NCI-H2227 (cell line): ENCODE results near the gene CDH4.
"Not testable (repeated sequence)": the region's sequence is repeated elsewhere in the genome, so short reads cannot be mapped to it uniquely, and the experiment has no call there.

Experiments
- DNase-seq: peaks from one replicate; lab custom pipeline; 2025; ENCODE audit not compliant: unreplicated experiment; lab: John Stamatoyannopoulos, UW

The CDH4 gene

DNA sequence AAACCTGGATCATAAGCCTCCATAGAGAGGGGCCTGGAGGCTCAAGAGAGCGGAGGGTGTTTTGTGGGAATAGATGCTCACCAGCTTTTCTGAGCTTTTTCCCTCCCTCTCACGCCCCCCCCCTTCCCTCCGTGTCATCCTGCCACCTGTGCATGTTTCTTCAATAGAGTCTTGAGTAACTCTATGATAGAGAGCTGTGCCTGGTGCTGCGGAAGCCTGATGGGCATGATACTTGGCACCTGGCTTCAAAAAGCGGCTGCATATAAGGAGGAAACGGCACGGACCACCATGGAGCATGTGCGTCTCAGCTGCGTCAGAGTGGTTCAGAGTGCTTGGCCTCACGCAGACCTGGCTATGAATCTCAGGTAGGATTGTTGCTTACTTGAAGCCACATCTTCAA lies 198.9 kb downstream of the CDH4 start:
- DNase-seq = no peak

DNA sequence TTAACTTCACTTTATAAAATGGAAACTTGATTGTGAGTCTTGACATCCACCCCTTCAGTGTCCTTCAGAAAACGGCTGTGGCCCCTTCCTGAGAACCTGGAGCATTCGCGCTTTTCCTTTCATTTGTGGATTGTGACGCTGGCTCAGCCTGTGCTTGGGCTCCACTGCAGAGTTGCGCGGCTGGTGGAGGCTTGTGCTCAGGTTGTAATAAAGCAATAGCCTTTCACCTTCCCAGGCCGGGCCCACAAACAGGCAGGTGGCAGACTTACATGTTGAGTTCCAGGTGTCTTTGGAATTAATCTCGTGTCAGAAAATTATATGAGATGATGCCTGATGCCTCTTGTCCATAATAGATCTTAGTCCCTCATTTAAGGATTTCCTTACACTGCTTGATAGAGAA lies 199.9 kb downstream of the CDH4 start:
- peak; percentile 26 for DNase-seq

DNA sequence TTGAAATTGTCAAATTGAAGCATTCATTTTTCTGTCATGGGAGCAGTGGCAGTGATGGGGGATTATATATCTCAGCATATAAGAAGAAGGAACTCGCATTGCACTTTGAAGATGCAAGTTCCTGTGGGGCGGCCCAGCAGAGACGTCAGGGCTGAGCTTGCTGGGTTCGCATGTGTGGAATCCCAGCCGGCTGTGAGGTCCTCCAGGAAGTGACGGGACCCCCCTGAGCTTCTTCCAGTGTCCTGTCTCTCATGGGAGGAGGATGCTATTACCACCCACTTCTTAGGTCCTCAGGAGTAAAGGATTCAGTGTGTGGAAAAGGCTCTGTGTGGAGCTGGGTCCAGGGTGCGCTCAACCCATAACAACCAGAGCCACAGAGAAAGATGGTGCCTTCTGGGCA lies 201.2 kb downstream of the CDH4 start:
- DNase-seq = no peak

DNA sequence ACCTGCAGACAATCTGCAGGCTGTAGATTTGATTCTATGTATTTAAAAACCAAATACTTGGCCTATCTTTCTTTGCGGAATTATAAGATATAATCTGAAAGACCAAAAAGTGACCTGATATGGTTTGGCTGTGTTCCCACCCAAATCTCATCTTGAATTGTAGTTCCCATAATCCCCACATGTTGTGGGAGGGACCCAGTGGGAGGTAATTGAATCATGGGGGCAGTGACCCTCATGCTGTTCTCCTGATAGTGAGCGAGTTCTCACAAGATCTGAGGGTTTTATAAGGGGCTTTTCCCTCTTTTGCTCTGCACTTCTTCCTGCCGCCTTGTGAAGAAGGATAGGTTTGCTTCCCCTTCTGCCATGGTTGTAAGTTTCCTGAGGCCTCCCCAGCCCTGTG lies 201.6 kb downstream of the CDH4 start:
- not testable (repeated sequence) for DNase-seq

DNA sequence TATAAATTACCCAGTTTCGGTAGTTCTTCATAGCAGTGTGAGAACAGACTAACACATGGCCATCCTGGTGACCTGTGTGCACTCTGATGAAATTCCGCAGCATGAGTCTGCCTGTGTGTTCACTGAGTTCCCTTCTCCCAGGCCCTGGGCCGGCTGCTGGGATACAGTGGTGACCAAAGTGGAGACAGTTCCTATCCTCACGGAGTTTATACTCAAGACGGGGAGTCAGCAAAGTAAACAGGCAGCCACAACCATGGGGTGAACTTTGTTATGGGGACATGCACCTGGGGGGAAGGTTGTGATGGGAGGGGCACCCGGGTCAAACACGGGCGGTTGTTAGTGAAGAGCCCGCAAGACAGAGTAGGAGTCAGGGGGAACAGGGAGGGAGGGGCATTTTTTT lies 202.0 kb downstream of the CDH4 start:
- no peak for DNase-seq

DNA sequence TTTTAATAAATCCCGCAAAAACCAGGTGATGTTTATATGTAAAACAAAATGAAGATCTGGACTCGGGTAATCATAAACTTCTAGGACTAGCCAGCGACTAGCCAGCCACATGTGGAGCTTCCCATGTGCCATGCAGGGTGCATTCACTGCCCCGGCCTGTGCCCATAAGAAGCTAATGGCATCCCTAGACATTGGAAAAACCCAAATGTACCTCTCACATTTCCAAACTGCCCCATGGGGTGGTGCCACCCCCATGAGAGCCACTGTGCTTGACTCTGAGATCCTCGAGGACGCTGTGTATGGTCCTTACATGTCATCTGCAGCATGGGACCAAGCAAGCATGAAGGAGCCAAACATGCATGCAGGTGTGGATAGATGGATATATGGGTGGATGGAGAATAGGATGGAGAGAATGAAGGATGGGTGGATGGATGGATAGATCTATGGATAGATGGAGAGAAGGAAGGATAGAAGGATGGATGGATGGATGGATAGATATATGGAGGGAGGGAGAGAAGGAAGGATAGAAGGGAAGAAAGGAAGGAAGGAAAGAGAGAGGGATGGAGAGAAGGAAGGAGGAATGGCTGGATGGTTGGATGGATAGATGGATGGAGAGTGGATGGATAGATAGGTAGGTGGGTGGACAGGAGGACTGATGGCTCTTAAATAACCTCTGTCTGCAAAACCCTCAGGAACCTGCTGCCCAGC lies 203.6 kb downstream of the CDH4 start:
- no peak for DNase-seq

DNA sequence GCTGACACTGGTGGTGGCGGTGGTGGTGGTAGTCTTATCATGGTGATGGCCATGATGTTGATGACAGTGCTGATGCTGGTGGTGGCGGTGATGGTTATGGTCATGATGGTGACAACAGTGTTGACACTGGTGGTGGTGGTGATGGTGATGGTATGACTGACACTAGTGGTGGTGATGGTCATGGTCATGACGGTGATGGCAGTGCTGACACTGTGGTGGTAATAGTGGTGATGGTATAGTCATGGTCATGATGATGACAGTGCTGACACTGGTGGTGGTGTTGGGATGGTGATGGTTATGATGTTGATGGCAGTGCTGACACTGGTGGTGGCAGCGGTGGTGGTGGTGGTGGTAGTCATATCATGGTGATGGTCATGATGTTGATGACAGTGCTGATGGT lies 205.7 kb downstream of the CDH4 start:
- DNase-seq = no peak

DNA sequence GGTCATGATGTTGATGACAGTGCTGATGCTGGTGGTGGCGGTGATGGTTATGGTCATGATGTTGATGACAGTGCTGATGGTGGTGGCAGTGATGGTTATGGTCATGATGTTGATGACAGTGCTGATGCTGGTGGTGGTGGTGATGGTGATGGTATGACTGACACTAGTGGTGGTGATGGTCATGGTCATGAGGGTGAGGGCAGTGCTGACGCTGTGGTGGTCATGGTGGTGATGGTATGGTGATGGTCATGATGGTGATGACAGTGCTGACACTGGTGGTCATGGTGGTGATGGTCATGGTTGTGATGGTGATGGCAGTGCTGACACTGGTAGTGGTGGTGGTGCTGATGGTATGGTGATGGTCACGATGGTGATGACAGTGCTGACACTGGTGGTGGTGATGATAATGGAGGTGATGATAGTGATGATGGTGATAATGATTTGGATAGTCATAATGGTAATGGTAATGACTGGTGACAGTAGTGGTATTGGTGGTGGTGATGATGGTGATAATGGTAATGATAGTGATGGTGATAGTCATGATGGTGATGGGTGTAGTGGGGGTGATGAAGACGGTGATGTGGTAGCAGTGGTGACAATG lies 206.2 kb downstream of the CDH4 start:
- no peak for DNase-seq

DNA sequence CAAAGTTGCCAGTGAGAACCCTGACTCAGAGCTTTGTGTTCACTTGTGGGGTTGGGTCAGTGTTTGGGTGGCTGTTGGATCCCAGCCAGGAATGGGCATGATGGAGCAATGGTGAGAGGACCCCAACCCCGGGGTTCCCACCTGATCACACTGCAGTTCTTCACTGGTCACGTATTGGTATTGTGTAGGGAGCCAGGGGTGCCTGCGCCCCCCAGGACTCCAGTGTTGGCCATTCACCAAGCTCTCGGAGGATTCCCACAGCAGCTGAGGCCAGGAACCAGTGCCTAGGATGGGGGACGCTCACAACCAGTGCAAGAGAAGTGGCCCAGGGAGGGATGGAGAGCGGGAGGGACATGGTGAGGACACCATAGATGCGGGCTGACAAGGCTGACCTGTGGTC lies 207.2 kb downstream of the CDH4 start:
- no peak for DNase-seq

DNA sequence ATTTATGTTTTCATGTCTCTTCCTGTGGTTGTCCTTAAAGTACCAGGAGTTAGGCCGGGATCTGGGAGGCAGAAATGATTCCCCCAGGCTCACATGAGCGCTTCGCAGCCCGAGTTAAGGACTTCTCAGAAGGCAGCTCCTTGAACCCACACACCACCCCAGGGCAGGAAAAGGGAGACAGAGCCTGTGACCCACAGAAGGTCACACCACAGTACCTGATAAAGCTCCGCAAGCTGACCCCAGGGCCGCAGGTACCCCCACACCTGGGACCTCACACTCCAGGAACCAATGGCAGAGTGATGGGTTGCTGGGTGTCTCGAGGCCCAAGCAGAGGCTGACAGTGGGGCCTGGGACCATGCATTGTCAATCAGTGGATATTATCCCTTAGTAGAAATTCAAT lies 207.6 kb downstream of the CDH4 start:
- DNase-seq = no peak

DNA sequence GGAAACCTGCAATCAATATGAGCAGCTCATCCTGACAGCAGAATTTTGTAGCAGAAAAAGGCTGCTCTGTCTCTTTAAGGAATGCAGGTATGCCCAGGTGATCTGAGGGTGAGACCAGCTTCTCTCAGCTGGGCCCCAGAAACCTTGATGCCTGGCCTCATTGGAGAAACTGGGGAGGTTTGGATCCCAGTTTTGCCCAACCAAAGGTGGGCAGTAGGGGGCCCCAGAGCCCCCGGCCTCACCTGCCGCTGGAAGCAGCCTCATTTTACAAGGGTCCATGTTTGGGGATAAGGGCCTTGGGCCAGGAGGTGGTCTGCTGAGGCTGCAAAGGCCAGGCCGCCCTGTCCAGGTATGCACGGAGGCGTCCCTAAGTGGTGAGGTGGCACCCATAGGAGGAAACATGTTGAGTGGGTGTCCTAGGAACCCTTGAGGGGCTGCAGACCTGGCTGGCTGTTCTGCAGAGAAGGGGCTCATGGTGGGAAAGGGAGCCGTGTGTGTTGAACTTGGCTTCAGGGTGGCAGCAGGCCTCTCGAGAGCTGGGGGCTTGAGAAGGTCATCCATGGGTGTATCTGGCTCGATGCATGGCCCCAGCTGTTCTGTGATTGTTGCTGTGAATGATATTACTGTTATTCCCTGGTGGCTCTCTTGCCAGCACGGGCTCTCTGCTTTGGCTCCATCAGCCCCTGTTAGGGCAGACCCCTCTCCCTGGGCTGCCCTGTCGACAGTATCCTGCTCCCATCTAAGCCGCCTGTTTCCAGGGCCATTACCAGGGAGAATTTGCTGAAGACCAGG lies 208.4 kb downstream of the CDH4 start:
- no peak for DNase-seq

DNA sequence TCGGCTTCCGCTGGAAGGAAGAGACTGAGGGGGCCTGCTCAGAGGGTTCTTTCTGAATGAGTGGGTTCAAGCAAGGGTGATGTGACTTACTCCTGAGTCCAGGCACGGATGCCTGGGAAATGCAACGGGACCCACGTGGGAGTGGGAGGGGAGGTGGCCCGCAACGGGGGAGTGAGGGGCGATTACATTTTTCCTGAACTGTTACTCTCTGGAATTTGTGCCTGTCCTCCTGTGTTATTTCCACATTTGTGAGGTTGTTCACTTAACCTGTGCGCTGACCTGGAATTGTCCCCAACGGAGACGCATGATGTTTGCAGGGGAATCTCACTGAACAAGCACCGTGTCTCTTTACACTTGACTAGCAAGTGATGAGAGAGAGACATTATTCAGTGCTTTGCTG lies 209.4 kb downstream of the CDH4 start:
- DNase-seq = peak; percentile 26

DNA sequence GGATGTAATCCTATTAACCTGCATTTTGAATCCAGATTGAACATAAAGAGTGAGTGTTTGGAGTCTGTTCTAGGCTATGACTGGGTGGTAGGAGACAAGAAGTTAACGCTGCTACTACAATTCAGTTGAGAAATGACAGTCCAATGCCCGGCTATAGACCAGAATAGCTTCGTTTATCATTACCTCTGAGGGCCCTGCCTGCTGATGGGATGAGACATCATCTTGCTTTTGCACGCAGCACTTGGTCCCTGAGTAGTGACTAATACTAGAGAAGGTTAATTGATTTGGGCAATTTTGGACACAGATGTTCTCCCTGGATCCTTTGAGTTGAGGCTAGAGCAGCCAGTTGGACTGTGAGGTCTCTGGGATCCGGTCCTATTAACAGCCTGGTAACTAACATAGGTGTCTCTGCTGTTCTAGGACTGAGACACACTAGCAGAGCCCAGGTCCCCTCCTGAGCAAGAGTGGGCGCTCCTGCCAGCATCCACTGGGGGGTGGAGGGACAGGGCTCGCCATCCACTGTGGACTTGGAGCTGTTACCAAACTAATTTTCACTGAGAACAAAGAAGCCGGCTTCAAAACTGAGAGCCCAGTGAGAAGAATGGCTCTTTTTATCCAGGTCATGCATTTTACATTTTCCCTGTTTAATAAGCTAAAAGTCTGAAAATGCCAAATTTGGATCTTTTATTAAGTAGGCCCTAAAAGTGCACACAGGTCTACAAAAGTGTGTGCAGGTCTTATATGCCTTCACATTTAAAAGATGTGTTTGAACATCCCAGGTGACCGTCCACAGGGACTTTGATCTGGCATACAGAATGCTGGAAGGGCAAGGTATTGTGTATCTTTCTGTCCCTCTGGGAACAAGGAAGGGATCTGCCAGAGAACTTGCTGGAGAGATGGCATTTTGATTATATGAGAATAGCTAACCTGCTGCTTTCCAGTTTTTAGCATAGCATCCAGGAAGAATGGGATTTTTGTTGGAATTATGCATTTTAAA lies 212.5 kb downstream of the CDH4 start:
- DNase-seq = peak; percentile 17

DNA sequence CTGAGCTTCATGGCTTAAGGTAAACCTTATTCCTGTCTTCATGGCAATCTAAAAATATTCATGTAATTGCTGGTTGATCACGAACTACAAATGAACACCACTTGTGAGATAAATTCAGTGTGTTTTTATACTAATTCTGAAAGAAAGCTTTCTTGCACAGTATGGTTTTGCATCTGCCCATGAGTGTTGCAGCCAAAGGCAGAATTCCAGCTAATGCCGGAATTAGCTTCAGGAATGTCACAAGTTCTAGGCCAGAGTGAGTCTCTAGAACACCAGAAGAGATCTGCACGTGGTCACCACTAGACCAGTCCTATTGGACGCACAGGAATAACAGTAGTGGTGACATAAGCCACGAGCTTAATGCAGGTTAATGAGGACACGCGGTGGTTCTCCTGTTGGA lies 223.7 kb downstream of the CDH4 start:
- DNase-seq = no peak

DNA sequence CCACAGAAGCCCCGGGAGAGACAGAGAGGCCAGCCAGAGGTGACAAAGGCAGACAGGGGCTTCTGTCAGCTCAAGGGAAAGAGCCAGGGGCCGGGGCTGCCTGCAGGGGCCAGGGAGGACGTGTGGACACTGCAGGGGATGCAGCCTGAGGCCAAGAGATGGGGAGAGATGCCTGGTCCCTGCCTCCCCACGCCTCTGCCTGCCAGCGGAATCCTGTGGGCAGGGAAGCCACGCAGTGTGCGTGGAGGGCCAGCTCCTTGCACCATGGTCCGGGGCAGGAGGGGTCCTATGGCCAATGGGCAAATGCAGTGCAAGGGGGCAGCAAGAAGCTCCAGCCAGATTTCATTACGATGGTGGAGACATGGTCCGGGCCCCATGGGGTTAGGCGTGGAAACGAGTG lies 224.9 kb downstream of the CDH4 start:
- no peak for DNase-seq

DNA sequence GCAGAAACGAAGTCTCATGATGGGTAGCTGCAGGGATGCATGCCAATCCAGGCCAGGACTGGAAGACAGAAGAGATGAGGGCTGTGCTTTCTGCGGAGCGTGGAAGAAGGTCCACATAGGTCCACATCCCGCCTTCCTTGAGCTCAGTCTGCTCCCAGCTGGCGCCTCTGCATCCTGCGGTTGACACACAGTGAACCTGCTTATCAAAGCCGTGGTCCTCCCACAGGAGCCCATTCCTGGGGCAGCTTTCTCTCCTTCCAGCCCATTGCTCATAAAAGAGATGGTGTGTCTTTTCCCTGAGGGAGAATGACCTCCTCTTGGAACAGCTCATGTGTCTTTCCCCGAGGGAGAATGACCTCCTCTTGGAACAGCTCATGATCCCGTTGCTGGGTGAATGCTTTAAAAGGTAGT lies 225.4 kb downstream of the CDH4 start:
- no peak for DNase-seq

DNA sequence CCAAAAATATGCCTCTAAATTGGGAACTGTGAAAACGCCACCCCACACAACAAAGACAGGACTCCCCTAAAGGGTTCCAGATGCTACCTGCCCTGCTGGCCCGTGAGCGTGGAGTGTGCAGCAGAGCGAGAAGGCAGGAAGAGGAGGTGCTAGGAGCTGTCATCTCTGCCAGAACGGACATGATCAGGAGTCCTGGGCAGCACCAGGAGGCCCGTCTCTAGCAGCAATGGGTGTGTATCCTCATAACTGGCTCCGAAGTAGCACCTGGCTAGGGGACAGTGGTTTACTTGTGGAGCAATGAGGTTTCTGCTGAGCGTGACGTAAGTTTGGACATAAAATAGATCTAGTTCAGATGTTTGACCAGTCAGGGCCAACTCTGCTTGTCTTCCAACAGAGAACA lies 226.0 kb downstream of the CDH4 start:
- no peak for DNase-seq

DNA sequence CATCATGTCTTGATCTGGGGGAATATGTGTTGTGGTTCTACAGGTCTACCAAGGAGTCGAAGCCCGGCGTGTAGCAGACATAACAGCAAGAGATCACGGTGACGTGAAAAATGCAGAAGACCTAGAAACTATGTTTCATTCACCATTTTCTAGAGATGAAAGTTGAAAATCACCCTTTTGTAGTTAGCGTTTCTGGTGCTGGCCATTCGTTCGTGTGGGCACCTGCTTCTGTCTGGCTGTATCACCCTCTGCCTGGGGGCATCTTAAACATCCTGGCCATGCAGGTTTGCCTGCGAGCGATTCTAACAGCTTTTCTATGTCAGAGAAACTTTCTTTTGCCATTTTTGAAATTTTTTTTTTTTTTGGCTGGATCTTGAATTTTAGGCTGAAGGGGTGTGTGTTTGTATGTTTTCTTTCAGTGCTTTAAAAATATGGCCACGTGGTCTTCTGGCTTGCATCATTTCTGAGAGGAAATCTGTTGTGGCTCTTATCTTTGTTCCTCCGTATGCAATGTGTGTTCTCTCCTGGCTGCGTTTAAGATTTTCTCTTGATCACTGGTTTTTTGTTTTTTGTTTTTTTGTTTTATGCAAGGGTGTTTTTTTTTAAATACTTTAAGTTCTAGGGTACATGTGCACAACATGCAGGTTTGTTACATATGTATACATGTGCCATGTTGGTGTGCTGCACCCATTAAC lies 226.7 kb downstream of the CDH4 start:
- DNase-seq = no peak

DNA sequence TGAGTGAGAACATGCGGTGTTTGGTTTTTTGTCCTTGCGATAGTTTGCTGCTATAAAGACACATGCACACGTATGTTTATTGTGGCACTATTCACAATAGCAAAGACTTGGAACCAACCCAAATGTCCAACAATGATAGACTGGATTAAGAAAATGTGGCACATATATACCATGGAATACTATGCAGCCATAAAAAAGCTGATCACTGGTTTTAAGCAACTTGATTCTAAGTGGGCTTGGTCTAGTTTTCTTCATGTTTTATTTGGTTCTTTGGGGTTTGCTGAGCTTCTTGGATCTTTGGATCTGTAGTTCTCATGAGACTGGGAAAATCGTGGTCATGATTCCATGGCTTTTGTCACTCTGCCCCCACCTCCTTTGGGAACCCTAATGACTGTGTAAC lies 227.4 kb downstream of the CDH4 start:
- not testable (repeated sequence) for DNase-seq

DNA sequence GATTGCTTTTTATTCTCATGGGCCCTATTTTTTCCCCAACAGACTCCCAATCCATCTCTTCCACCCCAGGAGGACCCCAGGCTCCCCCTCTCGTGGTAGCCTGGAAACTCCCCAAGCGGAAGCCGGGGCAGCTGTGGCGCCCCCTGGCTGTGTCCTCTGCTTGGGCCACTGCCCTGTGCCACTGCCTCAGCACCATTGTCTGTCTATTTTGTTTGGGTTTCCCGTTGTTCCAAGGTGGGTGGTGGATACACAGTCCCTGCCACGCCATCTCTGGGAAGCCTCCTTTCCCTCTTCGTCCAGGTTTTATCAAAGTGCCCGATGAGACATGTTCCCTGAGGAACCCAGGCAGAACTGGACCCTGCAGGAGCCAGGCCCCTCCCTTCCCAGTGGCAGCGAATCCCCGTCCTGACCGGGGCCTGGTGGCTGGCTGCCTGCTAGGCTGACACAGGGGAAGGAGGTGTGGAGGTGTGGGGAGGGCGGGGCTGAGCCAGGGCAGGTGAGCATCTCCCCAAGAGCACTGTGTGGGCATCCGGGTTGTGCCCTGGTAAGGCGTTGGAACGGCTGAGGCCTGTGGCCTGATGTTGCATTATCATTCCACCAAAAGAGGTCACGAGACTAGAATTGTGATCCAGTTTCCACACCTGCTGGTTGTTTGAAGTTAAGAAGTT lies 228.2 kb downstream of the CDH4 start:
- DNase-seq = no peak
